K562 (cell line): Measurements from ENCODE around the gene NHSL2. TPM values are rescaled to one million over a fixed set of nuclear protein-coding genes. Genes with fewer than 3 reads are reported as not detected.

Experiments used
- COPS2 ChIP-seq: fragments of 450-650 bp; conservative IDR thresholded peaks from 2 replicates; pipeline ENCODE4 v1.6.1; 2016; ENCODE audit warnings: mild to moderate bottlenecking, moderate library complexity
- ILK ChIP-seq: fragments of 450-650 bp; IDR thresholded peaks from 2 replicates; pipeline ENCODE4 v1.6.1; 2016; ENCODE audit warnings: missing genetic modification characterization, low read depth, mild to moderate bottlenecking, missing compliant biosample characterization, moderate library complexity, borderline replicate concordance
- KDM1A ChIP-seq, 2 experiments: fragments of 450-650 bp; IDR thresholded peaks; 2 replicates each; pipeline ENCODE4 v1.6.1; 2016; ENCODE audit warnings: mild to moderate bottlenecking in 2 of 2
- KHSRP ChIP-seq: fragments of 450-650 bp; IDR thresholded peaks from 2 replicates; pipeline ENCODE4 v1.6.1; 2017
- MEIS2 ChIP-seq: fragments of 450-650 bp; IDR thresholded peaks from 2 replicates; pipeline ENCODE4 v1.6.1; 2014; ENCODE audit warnings: mild to moderate bottlenecking; ENCODE audit not compliant: partially characterized antibody
- MXI1 ChIP-seq: IDR thresholded peaks from 2 replicates; pipeline ENCODE4 v1.6.1; 2011; ENCODE audit warnings: low read depth, mild to moderate bottlenecking, improper control_type of control experiment, low read length
- MYNN ChIP-seq, 2 experiments: sonication (generic); formaldehyde crosslinking in 1 of 2; IDR thresholded peaks; 2 replicates each; pipeline versions ENCODE4 v1.5.0 to v1.6.1; 2016 to 2020; ENCODE audit warnings: antibody characterized with exemption in 1 of 2, missing genetic modification reagents in 1 of 2
- PHB ChIP-seq: fragments of 250-450 bp; sonication (Bioruptor Pico); IDR thresholded peaks from 2 replicates; pipeline ENCODE4 v1.5.0; 2021
- SMAD2 ChIP-seq: fragments of 150-350 bp; IDR thresholded peaks from 2 replicates; pipeline ENCODE4 v1.6.1; 2014; ENCODE audit warnings: low read depth, mild to moderate bottlenecking, low read length
- ZNF239 ChIP-seq: fragments of 250-450 bp; sonication (Bioruptor Pico); IDR thresholded peaks from 2 replicates; pipeline ENCODE4 v1.4.0; 2020; ENCODE audit warnings: mild to moderate bottlenecking
- ZNF76 ChIP-seq: fragments of 250-450 bp; sonication (Bioruptor Pico); IDR thresholded peaks from 2 replicates; pipeline ENCODE4 v1.4.0; 2020; ENCODE audit warnings: mild to moderate bottlenecking, moderate library complexity, borderline replicate concordance
- ZNF79 ChIP-seq: fragments of 250-450 bp; sonication (Bioruptor Pico); IDR thresholded peaks from 2 replicates; pipeline ENCODE4 v1.4.0; 2020; ENCODE audit warnings: low read depth, mild to moderate bottlenecking, moderate library complexity
- polyA plus RNA-seq, 8 experiments: library from polyadenylated mRNA; depleted of rRNA in 4 of 8; stranded (reverse) in 5 of 8; unstranded in 3 of 8; fragments of >200 nt; fragmentation: Nextera tagmentation in 2 of 8; fragmentation: Illumina TruSeq in 1 of 8; extraction: Ambion mirVana in 2 of 8; extraction: Trizol in 1 of 8; gene quantifications; 2 replicates each; pipeline versions ENCODE4 v1.2.1 to v1.2.3, GENCODE V29; 2011 to 2014; ENCODE audit warnings: inconsistent platforms in 1 of 8, missing spikeins in 1 of 8
- total RNA-seq, 7 experiments: library from RNA; depleted of rRNA in 6 of 7; stranded (reverse); fragments of >200 nt in 6 of 7; fragmentation: Illumina TruSeq in 2 of 7; extraction: Trizol in 2 of 7; gene quantifications; 2 replicates each; pipeline versions ENCODE4 v1.2.1 to v1.2.3, GENCODE V29; 2011 to 2021; ENCODE audit warnings: low replicate concordance in 1 of 7
- TF ChIP-seq, protein P1 (sequence below): fragments of 250-450 bp; sonication (Bioruptor Pico); IDR thresholded peaks from 2 replicates; pipeline ENCODE4 v1.8.0; 2021; ENCODE audit warnings: moderate library complexity, mild to moderate bottlenecking, inconsistent platforms
- TF ChIP-seq, protein P2 (sequence below): fragments of 450-650 bp; IDR thresholded peaks from 2 replicates; pipeline ENCODE4 v1.6.1; 2017; ENCODE audit warnings: antibody characterized with exemption, mild to moderate bottlenecking
- TF ChIP-seq, protein P3 (sequence below), 2 experiments: fragments of 200-800 bp in 1 of 2; sonication (Bioruptor generic) in 1 of 2; sonication (generic) in 1 of 2; formaldehyde crosslinking in 1 of 2; IDR thresholded peaks in 1 of 2; conservative IDR thresholded peaks in 1 of 2; 2 replicates each; pipeline versions ENCODE4 v1.5.0 to v1.6.1; 2016 to 2020; ENCODE audit warnings: missing compliant biosample characterization in 1 of 2, missing genetic modification characterization in 1 of 2, missing genetic modification reagents in 1 of 2

Gene NHSL2
- total and polyA plus RNA-seq, 9 of the 15 experiments (the other 6 are each of a cell fraction or from before 2014, with no cell fraction given) = 0.02 TPM; not detected in 8

DNA sequence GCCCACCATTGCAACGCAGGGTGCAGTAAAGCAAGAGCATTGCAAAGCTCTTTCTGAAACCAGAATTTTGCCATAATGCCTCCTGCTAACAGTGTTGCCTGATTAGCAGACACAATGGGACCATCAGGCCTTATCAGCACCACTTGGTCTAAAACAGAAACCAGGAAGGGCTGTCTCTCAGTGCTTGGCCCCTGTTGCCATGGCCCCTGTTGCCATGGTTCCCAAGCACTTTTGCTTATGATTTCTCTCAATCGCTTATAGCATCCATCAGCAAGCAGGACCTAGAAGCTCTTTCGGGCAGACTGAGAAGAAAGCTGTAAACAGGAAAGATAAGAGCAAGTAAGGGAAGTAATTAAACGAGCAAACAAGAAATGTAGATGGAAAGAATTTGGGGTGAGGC is 184.2 kb downstream of the NHSL2 start (continued):
- TF ChIP-seq, protein P1, sequence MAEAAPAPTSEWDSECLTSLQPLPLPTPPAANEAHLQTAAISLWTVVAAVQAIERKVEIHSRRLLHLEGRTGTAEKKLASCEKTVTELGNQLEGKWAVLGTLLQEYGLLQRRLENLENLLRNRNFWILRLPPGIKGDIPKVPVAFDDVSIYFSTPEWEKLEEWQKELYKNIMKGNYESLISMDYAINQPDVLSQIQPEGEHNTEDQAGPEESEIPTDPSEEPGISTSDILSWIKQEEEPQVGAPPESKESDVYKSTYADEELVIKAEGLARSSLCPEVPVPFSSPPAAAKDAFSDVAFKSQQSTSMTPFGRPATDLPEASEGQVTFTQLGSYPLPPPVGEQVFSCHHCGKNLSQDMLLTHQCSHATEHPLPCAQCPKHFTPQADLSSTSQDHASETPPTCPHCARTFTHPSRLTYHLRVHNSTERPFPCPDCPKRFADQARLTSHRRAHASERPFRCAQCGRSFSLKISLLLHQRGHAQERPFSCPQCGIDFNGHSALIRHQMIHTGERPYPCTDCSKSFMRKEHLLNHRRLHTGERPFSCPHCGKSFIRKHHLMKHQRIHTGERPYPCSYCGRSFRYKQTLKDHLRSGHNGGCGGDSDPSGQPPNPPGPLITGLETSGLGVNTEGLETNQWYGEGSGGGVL (CRISPR knock-in tag) = no peak
- no peak for TF ChIP-seq KHSRP
- peak; percentile 100 for TF ChIP-seq MYNN (IDR thresholded peaks at IDR 0.05)
- peak; percentile 89 for TF ChIP-seq MYNN (CRISPR knock-in tag; IDR thresholded peaks at IDR 0.05)
- TF ChIP-seq ZNF79 (CRISPR knock-in tag) = no peak
- peak; percentile 99 for TF ChIP-seq MXI1
- TF ChIP-seq KDM1A (IDR thresholded peaks at IDR 0.05) = no peak
- no peak for TF ChIP-seq COPS2
- TF ChIP-seq SMAD2 = no peak
- TF ChIP-seq, protein P2, sequence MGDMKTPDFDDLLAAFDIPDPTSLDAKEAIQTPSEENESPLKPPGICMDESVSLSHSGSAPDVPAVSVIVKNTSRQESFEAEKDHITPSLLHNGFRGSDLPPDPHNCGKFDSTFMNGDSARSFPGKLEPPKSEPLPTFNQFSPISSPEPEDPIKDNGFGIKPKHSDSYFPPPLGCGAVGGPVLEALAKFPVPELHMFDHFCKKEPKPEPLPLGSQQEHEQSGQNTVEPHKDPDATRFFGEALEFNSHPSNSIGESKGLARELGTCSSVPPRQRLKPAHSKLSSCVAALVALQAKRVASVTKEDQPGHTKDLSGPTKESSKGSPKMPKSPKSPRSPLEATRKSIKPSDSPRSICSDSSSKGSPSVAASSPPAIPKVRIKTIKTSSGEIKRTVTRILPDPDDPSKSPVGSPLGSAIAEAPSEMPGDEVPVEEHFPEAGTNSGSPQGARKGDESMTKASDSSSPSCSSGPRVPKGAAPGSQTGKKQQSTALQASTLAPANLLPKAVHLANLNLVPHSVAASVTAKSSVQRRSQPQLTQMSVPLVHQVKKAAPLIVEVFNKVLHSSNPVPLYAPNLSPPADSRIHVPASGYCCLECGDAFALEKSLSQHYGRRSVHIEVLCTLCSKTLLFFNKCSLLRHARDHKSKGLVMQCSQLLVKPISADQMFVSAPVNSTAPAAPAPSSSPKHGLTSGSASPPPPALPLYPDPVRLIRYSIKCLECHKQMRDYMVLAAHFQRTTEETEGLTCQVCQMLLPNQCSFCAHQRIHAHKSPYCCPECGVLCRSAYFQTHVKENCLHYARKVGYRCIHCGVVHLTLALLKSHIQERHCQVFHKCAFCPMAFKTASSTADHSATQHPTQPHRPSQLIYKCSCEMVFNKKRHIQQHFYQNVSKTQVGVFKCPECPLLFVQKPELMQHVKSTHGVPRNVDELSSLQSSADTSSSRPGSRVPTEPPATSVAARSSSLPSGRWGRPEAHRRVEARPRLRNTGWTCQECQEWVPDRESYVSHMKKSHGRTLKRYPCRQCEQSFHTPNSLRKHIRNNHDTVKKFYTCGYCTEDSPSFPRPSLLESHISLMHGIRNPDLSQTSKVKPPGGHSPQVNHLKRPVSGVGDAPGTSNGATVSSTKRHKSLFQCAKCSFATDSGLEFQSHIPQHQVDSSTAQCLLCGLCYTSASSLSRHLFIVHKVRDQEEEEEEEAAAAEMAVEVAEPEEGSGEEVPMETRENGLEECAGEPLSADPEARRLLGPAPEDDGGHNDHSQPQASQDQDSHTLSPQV = no peak
- TF ChIP-seq MEIS2 = no peak
- TF ChIP-seq, protein P3, sequence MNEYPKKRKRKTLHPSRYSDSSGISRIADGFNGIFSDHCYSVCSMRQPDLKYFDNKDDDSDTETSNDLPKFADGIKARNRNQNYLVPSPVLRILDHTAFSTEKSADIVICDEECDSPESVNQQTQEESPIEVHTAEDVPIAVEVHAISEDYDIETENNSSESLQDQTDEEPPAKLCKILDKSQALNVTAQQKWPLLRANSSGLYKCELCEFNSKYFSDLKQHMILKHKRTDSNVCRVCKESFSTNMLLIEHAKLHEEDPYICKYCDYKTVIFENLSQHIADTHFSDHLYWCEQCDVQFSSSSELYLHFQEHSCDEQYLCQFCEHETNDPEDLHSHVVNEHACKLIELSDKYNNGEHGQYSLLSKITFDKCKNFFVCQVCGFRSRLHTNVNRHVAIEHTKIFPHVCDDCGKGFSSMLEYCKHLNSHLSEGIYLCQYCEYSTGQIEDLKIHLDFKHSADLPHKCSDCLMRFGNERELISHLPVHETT (CRISPR knock-in tag; conservative IDR thresholded peaks at IDR 0.05 in 1 of 2, IDR thresholded peaks at IDR 0.05 in 1 of 2) = no peak
- no peak for TF ChIP-seq ZNF76 (CRISPR knock-in tag)
- peak; percentile 90 for TF ChIP-seq ZNF239 (CRISPR knock-in tag)
- no peak for TF ChIP-seq PHB (CRISPR knock-in tag)
- TF ChIP-seq ILK (tag) = no peak
